GM19351 (cell line): ENCODE results near the gene TTLL10.

Source experiments
- ATAC-seq: cut with Tn5 transposase; IDR thresholded peaks from one replicate; pipeline ENCODE4 v1.9.1; 2021; ENCODE audit warnings: mild to moderate bottlenecking, moderate library complexity; ENCODE audit not compliant: unreplicated experiment

TTLL10 gene, protein sequence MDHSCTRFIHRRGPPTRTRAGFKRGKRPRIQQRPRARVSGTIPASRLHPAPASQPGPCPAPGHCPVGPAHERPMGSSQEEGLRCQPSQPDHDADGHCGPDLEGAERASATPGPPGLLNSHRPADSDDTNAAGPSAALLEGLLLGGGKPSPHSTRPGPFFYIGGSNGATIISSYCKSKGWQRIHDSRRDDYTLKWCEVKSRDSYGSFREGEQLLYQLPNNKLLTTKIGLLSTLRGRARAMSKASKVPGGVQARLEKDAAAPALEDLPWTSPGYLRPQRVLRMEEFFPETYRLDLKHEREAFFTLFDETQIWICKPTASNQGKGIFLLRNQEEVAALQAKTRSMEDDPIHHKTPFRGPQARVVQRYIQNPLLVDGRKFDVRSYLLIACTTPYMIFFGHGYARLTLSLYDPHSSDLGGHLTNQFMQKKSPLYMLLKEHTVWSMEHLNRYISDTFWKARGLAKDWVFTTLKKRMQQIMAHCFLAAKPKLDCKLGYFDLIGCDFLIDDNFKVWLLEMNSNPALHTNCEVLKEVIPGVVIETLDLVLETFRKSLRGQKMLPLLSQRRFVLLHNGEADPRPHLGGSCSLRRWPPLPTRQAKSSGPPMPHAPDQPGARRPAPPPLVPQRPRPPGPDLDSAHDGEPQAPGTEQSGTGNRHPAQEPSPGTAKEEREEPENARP

DNA sequence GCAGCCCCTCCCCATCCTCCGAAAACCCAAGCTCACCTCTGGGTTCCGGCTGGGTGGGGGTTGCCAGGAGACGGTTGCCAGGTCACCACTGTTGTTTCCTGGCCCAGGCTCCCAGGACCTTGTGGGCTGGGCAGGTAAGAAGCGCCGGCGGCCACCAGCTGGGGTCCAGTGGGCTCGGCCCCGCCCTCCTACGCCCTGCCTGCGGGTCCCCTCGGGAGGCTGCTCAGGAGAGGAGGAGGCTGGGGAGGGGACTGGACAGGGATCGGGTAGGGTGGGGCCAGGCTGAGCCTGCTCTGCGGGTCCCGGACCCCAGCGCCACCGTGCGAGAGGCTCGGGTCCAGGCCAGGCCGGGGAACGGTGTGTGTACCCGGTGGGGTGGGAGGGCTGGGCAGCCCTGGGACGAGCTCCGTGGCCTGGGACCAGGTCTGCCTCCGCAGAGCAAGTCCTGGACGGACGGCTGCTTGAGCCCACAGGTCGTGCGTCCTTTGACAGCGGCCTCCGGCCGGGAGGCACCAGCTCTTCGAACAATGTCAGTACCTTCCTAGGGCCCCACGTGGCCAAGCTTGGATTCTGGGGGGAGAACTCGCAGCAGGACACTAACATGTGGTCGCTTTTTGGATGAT, at the start of gene TTLL10:
TTLL10 (plus strand) TSS at position 88 of the 623 bp plus-strand sequence. CDS start 5,336 bp downstream, outside the sequence.
- no peak for ATAC-seq

DNA sequence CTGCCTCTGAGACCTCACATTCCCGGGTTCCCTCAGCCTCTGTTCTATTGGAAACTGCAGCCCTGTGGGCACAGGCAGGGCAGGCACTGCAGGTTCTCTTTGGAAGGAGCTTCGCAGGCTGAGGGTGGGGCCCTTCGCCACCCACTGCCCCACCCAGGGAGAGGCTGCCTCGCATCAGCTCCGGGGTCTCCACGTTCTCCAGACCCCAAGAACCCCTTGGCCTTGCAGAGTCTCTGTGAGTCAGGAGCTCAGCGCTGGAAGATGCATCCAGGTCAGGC, 49.2 kb upstream of the TTLL10 start:
- ATAC-seq: no peak

DNA sequence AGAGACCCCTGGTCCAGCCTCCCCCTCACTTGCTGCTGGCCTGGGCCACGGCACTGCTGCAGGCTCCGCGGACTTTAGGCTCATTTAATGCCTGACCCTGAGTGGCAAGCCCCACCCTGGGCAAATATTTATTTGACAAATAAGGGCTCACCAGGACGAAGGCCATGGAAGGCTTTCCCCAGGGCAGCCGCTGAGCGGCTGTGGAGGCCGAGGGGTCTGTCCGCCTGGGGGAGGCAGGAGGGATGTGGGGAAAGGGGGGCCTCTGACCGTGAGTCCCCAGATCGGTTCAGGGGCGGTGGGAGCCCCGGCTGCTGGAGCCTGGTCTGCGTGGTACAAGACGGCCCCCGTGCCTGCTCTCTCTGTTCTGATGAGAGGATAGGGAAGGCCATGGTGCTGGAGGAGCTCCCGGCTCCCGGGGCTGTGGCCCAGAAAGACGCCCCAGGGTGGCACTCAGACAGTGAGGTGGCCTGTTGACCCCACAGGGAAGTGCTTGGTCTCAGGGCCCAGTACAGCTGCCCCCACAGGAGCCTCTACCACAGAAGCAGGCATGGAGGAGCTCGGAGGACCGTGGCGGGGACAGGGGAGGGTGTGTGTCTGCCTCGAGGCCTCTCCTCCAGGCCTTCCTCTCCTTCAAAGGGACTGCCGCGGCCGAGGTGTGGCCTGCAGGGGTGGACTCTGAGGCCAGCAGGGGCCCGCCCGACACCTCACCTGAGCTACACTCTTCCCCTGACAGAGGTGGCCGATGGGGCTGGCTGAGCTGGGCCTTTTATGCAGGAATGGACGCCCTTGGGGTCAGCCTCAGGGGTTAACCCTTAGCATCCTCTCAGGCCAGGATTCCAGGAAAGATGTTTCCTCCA, 48.7 kb upstream of the TTLL10 start:
- no peak for ATAC-seq

DNA sequence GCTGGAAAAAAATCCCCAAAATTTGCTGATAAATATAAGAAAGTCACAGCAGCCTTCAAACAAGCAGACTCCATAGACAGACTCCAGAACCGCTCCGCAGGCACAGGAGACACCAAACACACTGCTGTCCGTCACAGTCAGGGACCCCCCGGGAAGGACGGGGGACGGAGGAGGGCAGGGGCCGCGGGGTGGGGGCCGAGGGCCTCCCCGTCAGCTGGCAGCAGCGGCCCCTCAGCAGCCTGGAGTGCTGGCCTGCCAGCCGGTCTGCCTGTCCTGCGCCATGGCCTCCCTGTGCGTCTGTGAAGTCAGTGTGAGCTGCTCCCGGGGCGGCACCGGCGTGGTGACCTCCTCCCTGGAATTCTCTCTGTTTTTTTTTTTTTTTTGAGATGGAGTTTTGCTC, 47.7 kb upstream of the TTLL10 start:
- ATAC-seq: no peak

DNA sequence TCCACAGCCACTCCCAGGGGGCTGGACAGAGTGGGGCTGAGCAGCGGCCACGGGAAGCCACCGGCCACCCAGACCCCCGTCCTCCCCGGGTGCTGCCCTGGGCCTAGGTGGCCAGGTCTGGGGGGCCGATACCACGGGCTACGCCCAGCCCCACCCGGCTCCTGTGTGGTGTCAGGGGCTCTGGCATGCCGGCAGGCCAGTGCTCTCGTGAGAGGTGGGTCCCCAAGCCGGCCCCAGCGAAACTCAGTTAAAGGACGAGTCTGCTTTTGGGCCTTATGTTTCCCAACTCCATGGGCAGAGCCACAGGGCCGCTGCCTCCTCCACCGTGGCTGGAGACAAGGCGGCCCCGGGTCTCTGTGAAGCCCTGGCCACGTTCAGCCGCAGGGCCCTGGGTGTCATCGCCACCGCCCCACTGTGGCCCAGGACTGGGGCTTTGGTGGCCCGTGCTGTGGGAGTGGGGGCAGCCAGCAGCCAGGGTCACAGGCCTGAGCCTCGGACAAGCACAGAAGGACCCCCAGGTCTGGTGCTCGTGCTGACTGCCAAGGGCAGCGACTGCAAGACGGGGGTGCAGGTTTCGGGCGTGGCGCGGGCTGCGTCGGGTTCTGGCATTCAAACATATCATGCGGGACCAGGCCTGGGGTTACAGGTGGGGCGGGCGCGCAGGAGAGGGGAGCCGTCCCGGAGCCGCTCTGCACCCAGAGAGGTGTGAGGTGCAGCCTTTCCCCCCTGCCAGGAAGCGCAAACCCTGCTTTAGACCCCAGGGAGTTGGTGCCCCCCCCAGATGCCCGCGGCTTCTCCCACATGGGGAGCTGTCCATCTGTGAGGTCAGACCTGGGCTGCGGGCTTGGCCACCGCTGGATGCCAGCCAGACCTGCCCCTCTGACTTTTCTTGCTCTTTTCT, 45.9 kb upstream of the TTLL10 start:
- no peak for ATAC-seq

DNA sequence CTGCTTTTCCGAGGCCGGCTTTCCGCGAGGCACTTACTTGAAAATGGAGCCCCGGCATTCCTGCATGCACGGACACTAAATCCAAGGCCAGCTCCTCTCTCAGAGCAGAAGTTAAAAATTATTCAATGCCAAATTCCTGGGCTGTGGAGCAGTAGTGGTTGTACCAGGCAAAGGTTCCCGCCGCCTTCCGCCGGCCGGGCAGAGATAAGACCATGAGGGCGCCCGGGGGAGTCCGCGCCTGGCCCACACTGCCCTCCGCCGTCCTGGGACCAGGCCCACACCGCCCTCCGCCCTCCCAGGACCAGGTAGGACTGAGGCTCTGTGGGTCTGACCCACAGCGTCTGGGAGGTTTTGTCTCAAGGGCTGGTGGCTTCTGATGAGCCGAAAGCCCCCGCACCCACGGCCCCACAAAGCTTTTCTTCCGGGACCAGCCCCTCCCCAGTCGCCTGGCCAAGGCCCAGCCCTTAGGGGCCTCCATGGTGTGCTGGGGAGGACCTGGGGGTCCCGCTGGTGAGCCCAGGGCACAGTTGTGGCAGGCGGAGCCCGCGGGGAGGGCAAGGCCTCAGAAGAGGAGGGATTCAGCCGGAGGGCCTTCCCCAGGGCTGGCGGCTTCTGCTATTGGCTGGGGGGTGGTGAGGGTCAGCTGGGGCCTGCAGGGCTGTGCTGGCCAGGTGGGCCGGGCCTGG, 45.1 kb upstream of the TTLL10 start:
- ATAC-seq: no peak

DNA sequence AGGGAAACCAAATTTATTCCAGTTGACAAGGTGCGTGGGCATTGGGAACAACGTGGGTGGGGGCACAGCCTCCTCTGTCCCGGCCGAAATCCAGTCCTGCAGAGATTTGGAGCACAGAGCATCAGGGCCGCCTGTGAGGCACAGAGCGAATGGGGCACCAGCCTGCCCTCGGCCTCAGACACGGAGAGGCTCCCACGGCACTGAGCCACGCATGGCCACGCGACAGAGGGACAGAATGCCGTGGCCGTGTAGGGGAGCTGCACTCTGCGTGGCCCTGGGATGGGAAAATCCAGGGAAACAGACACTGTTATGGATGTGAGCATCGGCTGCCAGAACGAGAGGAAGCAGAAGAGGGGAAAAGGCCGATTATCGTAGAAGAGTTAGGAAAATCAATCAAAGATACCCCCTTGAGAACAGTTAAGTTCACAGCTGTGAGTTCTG, 44.3 kb upstream of the TTLL10 start:
- no peak for ATAC-seq

DNA sequence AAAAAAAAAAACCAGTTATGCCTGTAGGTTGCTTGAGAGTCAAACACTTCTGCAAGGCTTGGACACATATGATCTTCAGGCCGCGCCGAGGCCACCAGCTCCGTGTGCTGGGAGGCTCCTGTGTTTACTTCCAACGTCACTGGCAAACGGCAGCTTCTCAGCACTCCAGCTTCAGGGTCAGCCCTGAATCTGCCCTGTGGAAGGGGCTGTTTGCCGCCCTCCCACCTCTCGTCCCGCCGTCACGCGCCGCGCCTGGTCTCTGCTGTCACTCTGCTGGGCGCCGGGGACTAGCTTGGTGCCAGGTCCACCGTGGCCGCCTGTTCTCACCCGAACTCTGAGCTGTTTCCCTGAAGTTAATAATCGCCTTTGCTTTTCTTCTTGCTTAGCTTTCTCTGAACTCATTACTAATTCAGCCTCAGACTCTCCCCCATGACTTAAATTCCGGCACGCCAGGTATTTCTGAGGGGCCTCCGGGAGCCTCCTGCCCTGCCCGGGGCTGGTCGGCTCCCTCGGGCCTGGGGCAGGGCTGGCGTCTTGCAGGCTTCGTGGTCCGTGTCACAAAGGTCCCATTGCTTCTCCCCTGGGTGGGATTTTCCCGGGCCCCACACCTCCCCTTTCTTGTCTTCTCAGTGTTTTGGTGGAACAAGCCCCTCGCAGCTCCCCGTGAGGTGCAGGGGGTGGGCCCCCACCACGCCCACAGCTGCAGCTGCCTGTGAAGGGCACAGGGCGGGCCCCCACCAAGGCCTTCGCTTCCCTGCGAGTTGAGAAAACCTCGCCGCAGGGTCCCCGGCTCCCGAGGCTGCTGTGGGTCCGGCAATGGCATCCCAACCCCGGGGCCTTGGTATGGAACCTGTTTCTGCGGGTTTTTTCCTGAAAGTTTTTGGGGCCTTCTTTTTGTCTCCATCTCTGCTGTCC, 43.2 kb upstream of the TTLL10 start:
- no peak for ATAC-seq

DNA sequence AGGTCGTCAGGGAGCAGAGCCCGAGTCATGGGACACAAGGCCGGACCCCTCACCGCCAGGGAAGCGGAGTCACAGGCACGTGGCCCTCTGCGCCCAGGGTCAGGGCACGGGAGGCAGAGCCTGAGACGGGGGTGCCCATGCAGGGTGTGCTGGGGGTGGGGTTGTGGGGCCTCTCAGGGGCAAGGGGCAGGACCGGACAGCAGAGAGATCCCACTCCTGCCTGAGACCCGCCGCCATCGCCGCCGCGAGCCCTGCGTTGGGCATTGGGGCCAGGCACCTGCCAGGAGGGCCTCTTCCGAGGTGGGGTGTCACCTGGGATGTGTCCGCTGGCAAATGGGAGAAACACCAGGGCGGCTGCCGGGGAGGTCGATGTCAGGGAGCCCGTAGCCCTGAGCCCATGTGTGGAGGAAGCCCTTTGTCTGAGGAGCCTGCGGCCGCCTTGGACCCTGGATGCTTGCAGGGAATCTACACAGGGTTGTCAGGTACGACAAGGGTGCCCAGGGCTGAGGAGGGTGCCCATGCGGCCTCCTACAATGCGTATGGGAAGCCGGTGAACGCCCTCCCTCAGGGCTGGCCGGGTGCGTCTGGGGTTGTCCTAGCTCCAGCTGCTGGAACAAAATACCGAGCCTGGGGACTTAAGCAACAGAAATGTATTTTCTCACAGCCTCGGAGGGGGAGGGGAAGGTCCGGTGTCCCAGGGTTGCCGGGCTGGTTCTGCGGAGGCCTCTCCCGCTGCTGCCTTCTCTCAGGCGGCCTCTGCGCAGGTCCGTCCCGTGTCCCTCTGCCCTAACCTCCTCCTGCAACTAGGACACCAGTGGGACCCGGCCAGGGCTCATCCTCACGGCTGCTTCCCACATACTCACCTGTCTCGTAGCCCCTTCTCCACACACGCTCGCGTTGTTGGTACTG, 41.4 kb upstream of the TTLL10 start:
- ATAC-seq: no peak

DNA sequence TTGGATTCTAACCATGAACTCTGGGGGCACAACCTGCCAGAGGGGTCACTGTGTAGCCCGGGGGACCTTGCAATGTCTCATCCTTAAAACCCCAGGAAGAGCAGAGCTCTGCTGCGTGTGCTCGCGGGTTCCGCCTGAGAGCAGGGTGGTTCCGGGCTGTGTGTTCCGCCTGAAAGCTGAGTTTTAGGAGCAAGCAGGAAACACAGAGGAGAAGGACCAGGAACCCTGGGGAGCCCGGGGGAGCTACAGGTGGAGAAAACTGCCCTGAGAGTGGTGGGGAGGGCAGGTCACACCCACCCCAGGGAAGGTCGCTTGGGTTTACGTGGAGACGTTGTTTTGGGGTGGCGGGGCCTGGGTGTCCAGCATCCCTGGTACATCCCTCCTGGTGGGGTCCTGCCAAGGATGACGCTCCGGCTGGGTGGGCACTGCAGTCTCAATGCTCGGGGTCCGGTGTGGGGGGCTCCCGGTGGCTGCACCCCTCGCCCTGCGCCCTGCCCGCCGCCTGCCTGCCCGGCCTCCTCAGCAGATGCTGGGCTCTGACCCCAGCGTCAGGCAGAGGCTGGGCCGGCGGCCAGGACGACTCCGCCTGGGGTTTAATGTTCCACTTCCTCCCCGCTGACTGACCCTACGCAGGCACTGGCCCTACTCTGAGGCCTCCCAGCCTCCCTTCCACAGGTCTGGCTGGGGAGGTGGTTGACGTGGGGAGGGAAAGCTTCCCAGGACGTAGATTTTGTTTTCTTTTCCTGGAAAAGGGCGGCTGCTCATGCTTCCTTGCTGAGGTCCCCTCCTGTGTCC, 40.5 kb upstream of the TTLL10 start:
- ATAC-seq: no peak

DNA sequence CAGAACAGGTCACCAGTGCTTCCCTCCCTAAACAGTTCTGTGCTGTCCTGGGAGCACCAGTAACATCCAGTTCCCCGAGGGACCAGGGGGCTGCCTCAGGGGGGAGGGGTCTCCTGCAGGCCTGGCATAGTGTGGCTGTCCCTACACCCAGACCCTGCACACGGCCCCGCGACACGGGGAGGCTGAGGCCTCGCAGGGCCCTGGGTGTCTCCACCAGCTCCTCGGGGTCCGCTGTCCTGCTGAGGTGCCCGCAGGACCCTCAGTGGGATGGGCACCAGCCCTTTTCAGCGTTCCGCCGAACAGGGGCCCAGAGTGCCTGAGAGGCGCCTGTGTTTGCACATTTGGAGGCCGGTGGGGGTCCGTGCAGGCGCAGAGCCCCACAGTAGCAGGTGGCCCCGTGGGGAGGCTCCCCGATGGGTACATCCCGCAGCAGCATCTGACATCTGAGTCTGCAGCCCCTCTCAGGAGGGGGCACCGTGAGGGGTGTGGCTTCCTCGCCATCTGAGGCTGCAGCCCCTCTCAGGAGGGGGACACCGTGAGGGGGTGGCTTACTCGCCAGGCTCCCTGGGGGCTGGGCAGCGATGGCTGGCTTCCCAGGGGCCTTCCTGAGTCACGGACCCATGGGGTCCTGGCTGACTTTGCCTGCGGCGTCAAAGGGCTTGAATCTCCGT, 39.2 kb upstream of the TTLL10 start:
- no peak for ATAC-seq

DNA sequence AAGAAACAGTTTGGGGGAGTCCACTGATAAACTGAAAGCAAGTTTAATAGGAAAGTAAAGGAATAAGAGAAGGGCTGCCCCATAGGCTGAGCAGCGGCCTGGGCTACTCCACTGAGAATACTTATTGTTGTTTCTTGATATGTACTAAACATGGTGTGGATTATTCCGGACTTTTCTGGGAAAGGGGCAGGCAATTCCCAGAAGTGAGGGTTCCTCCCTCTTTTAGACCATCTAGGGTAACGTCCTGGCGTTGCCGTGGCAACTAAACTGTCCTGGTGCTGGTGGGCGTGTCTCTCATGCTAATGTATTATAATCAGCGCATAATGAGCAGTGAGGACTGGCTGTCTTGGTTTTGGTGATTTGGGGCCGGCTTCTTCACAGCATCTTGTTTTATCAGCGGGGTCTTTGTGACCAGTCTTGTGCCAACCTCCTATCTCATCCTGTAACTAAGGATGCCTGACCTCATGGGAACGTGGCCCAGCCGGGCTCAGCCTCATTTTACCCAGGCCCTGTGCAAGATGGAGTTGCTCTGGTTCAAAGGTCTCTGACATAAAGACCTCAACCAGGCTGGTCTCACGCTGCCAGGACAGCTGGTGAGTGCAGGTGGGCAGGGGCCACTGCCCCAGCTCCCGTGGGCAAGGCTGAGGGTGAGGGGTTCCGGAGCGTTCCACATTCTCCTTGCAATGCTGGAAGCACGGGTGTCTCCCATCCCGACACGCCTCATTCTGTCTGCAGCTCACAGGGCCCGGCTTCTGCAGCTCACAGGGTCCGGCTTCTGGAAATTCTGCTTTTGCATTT, 38.1 kb upstream of the TTLL10 start:
- ATAC-seq: no peak

DNA sequence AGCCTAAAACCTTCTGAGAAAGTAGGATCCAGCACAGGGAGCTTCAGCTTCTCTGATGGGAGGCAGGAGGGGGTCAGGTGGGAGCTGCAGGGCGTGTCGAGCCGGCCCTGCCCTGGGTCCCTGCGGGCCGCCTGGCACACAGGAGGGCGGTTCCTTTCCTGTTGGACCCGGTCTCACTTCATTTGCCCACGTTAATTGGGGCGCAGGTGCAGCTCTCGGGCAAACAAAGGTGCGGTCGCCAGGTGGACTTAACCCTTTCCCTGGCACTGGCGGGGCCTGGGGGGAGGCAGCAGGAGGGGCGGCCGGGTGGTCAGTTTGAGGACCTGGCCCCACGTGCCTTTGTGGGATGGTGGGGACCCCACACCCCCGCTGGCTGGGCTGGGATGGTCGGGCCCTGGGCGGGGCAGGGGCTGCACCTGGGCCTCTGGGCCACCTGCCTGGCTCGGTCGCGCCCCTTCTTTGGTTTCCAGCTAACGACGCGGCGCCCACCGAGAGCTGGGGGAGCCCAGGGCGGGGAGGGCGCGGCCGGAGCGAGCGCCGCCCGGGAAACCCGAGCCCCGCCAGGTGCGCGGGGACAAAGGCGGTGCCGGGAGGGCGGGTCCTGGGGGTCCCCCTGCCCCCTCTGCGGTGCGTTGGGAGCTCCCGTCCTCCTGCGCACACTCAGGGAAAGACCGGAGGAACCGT, 37.0 kb upstream of the TTLL10 start:
- no peak for ATAC-seq

DNA sequence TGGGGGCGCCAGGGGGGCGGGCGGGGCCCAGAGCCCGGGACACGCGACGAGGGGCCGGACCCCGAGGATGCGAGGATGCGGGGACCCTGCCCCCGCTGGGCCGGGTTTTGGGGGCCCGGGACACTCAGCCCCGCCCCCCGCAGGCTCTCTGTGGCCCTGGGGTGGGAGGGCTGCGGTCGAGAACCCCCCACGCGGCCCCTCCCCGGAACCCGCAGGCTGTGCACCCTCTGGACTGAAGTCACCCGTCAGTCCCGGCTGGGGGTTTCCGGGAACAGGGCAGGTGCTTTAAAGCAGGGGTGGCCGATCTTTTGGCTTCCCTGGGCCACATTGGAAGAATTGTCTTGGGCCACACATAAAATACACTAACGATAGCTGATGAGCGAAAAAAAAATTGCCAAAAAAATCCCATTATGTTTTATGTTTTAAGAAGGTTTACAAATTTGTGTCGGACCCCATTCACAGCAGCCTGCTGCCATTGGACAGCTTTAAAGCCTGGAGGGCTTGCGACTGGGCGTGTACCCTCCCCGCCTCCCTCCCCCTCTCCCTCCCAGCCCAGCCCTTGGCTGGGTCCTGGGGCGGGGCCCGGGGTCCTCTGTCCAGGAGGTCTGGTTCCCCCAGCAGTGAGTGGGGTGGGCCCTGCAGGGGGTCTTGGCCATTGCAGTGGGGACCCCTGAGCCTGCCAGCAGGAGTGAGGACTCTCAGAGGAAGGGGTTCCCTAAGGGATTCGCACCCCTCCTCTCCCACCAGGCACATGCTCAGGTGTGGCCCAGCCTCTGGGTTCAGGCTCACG, 36.2 kb upstream of the TTLL10 start:
- ATAC-seq: no peak
